ENCODE measurements around the gene CYP27B1. TPM values are rescaled to one million over a fixed set of nuclear protein-coding genes. Genes with fewer than 3 reads are reported as not detected.
"Not testable (repeated sequence)": the region's sequence is repeated elsewhere in the genome, so short reads cannot be mapped to it uniquely, and the experiment has no call there.

CYP27B1 gene
- total and polyA plus RNA-seq, 2 donors (not counting 3 experiments of a cell fraction or from before 2014, with no cell fraction given), result 0.62 to 2.7 TPM

DNA sequence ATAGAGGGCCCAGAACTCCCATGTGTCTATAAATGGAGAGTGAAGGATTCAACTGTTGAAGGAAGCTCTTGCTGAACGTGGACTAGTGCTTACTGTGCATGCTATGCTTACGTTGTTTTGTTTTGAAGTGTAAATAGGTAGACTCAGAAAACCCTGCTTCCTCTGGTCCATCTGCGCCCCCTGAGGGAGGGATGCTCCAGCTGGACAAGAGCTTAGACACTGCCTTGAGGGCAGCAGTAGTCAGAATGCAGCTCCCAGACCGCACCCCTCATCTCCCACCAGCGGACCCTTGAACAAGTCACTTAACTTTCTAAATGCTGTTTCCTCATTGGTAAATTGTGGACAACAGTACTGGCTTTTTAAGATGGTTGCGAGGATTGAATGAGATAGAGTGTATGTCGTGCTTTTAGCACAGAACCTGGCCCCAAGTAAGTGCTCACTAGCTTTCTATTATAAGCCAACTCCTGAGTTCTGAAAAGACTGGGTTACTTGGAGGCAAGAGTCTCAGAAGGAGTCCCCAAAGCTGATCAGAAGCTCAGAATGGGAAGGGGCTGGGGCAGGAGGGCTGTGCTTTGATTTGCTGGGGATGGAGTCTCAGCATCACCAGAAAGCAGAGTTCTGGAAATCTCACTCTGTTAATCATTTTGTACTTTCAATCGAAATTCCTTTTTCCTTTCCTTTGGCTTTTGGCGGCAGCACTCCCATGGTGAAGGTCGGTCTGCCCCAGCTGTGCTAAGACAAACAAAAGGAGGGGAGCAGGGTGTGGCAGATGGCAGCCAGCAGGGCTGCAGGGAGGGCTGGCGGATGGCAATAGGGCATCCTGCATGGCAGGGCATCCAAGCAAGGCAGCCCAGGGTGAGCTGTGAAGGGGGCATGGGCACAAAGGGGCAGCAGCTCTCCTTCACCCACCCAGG, 43.9 kb downstream of the CYP27B1 start:
- dilution Hi-C loops (cut with MboI; ENCODE audit: extremely low pct_ligation_motif_present, low sequenced_read_pairs), result no loop called here
- H3K36me3 ChIP-seq (ENCODE audit: control insufficient read depth in 2 of 2, extremely low read depth in 1 of 2, insufficient read depth in 2 of 2, low read length in 2 of 2), result peaks cover 0 to 18% of the 10 kb centered on the region in 2 experiments

DNA sequence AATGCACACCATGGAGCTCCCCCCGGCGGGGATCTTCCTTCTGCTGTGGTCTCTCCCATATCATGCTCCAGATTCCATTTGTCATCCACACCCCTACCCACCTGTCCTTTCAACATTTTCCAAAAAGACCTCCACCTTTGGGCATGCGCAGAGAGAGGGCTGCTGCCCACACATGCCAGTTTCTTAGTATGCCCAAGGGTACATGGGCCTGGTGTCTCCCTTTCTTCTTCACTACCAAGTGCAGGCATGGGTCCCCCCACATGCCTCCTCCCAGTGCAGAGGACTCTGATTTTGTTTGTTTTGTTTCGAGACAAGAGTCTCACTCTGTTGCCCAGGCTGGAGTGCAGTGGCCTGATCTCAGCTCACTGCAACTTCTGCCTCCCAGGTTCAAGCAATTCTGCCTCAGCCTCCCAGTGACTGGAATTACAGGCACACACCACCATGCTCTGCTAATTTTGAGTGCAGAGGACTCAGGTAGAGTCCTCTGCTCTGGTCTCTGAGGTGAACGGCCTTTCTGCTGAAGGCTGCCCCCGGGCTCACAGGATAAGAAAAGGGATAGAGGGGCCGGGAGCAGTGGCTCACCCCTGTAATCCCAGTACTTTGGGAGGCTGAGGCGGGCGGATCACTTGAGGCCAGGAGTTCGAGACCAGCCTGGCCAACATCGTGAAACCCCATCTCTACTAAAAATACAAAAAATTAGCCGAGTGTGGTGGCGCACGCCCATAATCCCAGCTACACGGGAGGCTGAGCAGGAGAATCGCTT, 44.9 kb downstream of the CYP27B1 start:
- peaks cover 0 to 24% of the 10 kb centered on the region in 2 experiments for H3K36me3 ChIP-seq (ENCODE audit: control insufficient read depth in 2 of 2, extremely low read depth in 1 of 2, insufficient read depth in 2 of 2, low read length in 2 of 2)
- H3K27ac ChIP-seq (ENCODE audit: insufficient read depth, low read depth, low read length); BruUV-seq (replicated peaks); H3K4me1 ChIP-seq (ENCODE audit: control insufficient read depth, extremely low read depth, insufficient read depth, low read length); H3K9ac ChIP-seq (replicated peaks; ENCODE audit: extremely low read depth, insufficient read depth, low read length); FAIRE-seq; H4K20me1 ChIP-seq (replicated peaks; ENCODE audit: control insufficient read depth, extremely low read depth, insufficient read depth, low read length); H3K27me3 ChIP-seq (ENCODE audit: control insufficient read depth in 2 of 2, insufficient read depth in 2 of 2, low read length in 2 of 2); DNase-seq (ENCODE audit: low read depth, low spot score); H3K4me3 ChIP-seq (replicated peaks in 1 of 3; ENCODE audit: insufficient read depth in 1 of 3, low read depth in 1 of 3, low read length in 3 of 3); H3K9me1 ChIP-seq (replicated peaks; ENCODE audit: control insufficient read depth, extremely low read depth, insufficient read depth, low read length); dilution Hi-C loops (cut with MboI; ENCODE audit: extremely low pct_ligation_motif_present, low sequenced_read_pairs); H2AFZ ChIP-seq (ENCODE audit: low read depth, low read length); H3K4me2 ChIP-seq (ENCODE audit: insufficient read depth, low read length); H3K9me3 ChIP-seq (replicated peaks; ENCODE audit: control insufficient read depth, insufficient read depth, low read length); POLR2A ChIA-PET; intact Hi-C loops (cut with micrococcal nuclease); H3K79me2 ChIP-seq (ENCODE audit: control insufficient read depth, insufficient read depth, low read length): not testable (repeated sequence)
- CTCF ChIA-PET, result interaction anchor here (1.4 kb wide), 1 partner anchor 12 kb away, joined by 4 read pairs; no protein-coding TSS in a partner anchor

More for the DNA sequence above, 43.9 kb downstream of the CYP27B1 start:
- H3K9me3 ChIP-seq (replicated peaks; ENCODE audit: control insufficient read depth, insufficient read depth, low read length), result no peaks in the 10 kb centered on the region
- no TSS peak for BruUV-seq (replicated peaks)
- no peaks in the 10 kb centered on the region for H4K20me1 ChIP-seq (replicated peaks; ENCODE audit: control insufficient read depth, extremely low read depth, insufficient read depth, low read length)
- CTCF ChIA-PET, result interaction anchor here (0.6 to 4.6 kb wide), 3 partner anchors 13 to 14 kb away, joined by 4 to 48 read pairs (median 4); partner anchors contain the start of gene AGAP2
- no peak overlapping the region for H3K27ac ChIP-seq (ENCODE audit: insufficient read depth, low read depth, low read length)
- H3K27me3 ChIP-seq (ENCODE audit: control insufficient read depth in 2 of 2, insufficient read depth in 2 of 2, low read length in 2 of 2), result no peaks in the 10 kb centered on the region
- DNase-seq (ENCODE audit: low read depth, low spot score) (no peak), FAIRE-seq (no peak)
- H3K4me1 ChIP-seq (ENCODE audit: control insufficient read depth, extremely low read depth, insufficient read depth, low read length), result peaks cover 7% of the 10 kb centered on the region
- H2AFZ ChIP-seq (ENCODE audit: low read depth, low read length), result no peak overlapping the region
- H3K9me1 ChIP-seq (replicated peaks; ENCODE audit: control insufficient read depth, extremely low read depth, insufficient read depth, low read length), result no peaks in the 10 kb centered on the region
- no peak overlapping the region for H3K4me3 ChIP-seq (replicated peaks in 1 of 3; ENCODE audit: insufficient read depth in 1 of 3, low read depth in 1 of 3, low read length in 3 of 3)
- POLR2A ChIA-PET, result no interaction called here
- no peak overlapping the region for H3K9ac ChIP-seq (replicated peaks; ENCODE audit: extremely low read depth, insufficient read depth, low read length)
- H3K4me2 ChIP-seq (ENCODE audit: insufficient read depth, low read length), result no peak overlapping the region
- H3K79me2 ChIP-seq (ENCODE audit: control insufficient read depth, insufficient read depth, low read length), result no peaks in the 10 kb centered on the region
- TF ChIP-seq CTCF (IDR thresholded peaks at IDR 0.05; ENCODE audit: extremely low read depth in 1 of 2, insufficient read depth in 1 of 2, low read depth in 1 of 2, low read length in 2 of 2) (no peak), MYC (IDR thresholded peaks at IDR 0.05; ENCODE audit: low read depth, low read length) (no peak), MAX (IDR thresholded peaks at IDR 0.05; ENCODE audit: insufficient read depth, insufficient read length) (no peak), GATA2 (IDR thresholded peaks at IDR 0.05; ENCODE audit: insufficient read depth, insufficient read length, low read depth, low read length) (no peak), POLR2AphosphoS5 (IDR thresholded peaks at IDR 0.05; ENCODE audit: insufficient read depth, low read depth, low read length) (no peak)
- intact Hi-C loops (cut with micrococcal nuclease), result no loop called here

Measured in endothelial cell of umbilical vein (primary cell).